ENCODE results near the gene PRDM13.

DNA sequence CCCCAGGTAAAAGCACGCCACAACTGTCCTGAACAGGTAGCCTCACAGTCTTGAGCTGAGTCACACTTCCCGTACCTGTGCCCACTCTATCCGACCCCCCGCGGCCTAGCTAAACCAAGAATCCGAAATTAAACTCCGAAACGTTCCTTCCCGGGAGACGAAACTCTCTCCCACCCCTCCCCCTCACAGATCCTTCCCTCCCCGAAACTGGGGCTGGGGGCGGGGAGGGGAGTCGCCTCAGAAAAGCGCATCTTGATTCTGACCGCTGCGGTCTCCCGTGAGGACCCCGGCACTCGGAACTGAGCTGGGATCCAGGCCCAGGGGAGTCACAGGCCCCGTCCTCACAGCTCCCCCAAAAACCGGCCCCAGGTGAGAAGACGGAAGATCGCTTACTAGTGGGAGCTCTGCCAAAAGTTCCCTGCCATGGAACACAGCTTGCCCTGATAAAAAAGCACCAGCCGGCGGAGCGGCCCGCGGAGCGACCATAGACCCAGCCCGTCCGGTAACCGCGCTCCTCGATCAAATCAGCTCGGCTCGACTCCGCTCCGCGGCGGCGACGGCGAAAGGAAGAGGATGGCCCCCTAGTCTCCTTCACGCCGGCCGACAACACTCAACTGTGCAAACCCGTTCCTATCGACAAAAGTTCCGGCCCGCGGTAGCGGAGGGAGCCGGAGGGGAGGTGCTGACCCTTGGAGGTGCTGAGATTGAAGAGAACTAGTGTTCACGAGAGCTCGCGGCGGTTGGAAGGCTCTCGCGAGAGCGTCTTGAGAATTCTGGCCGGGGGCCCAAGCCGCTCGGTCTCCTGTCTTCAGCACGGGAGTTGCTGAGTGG, 38.3 kb upstream of the PRDM13 start, which contains the start of gene CCNC:
- no peak for TF ChIP-seq CTCF (IDR thresholded peaks at IDR 0.05 in 2 of 3, conservative IDR thresholded peaks at IDR 0.05 in 1 of 3; ENCODE audit: borderline replicate concordance in 1 of 3, insufficient read depth in 1 of 3, low read depth in 2 of 3, low read length in 2 of 3)
- TF ChIP-seq EZH2 (IDR thresholded peaks at IDR 0.05), result no peak
- TF ChIP-seq YY1 (IDR thresholded peaks at IDR 0.05; ENCODE audit: extremely low read depth, insufficient replicate concordance, low read depth, low read length), result peak; percentile 82
- peak; percentile 78 for TF ChIP-seq SP1 (IDR thresholded peaks at IDR 0.05; ENCODE audit: low read depth)
- TF ChIP-seq ZBTB33 (IDR thresholded peaks at IDR 0.05; ENCODE audit: extremely low read depth, insufficient replicate concordance, low read length), result peak; percentile 98
- no peak for TF ChIP-seq REST (IDR thresholded peaks at IDR 0.05; ENCODE audit: low read depth)
- TF ChIP-seq ELF1 (IDR thresholded peaks at IDR 0.05; ENCODE audit: borderline replicate concordance, low read depth), result no peak
- TF ChIP-seq EZH2phosphoT487 (IDR thresholded peaks at IDR 0.05; ENCODE audit: borderline replicate concordance), result no peak
- TF ChIP-seq TCF7L2 (IDR thresholded peaks at IDR 0.05; ENCODE audit: borderline replicate concordance, extremely low read depth, insufficient read depth, insufficient read length), result peak; percentile 63
